Gastroesophageal sphincter (tissue), 4 donors: ENCODE measurements around the gene KCNQ4. TPM values are rescaled to one million over a fixed set of nuclear protein-coding genes. Genes with fewer than 3 reads are reported as not detected.

Experiments used
- ATAC-seq: fragments of 150-250 bp; one replicate; pipeline ENCODE4 v1.9.1; 2016; ENCODE audit warnings: mild to moderate bottlenecking, moderate library complexity
- H3K27ac ChIP-seq, 4 donors: fragments of 200-600 bp; sonication (generic) in 3 of 4; 1 replicate in 3 of 4; 2 replicates in 1 of 4; pipeline ENCODE4 v1.5.1; 2016 to 2019
- H3K27me3 ChIP-seq: fragments of 200-600 bp; sonication (generic); one replicate; pipeline ENCODE4 v1.5.1; 2019
- H3K36me3 ChIP-seq, 2 donors: fragments of 200-600 bp; sonication (generic); one replicate each; pipeline ENCODE4 v1.5.1; 2019; ENCODE audit warnings: control low read depth in 1 of 2
- H3K4me1 ChIP-seq, 3 donors: fragments of 200-600 bp; sonication (generic); 1 replicate in 2 of 3; 2 replicates in 1 of 3; pipeline ENCODE4 v1.5.1; 2016 to 2019; ENCODE audit warnings: control low read depth in 2 of 3
- H3K4me3 ChIP-seq, 2 donors: fragments of 200-600 bp; sonication (generic); one replicate each; pipeline ENCODE4 v1.5.1; 2019; ENCODE audit warnings: mild to moderate bottlenecking in 1 of 2, moderate library complexity in 1 of 2
- H3K9me3 ChIP-seq, 3 donors: fragments of 200-600 bp; sonication (generic); one replicate each; pipeline ENCODE4 v1.5.1; 2017 to 2019; ENCODE audit warnings: control low read depth in 2 of 3
- CTCF ChIP-seq, 4 experiments: fragments of 200-600 bp in 2 of 4; fragments of 450-650 bp in 2 of 4; sonication (generic) in 1 of 4; IDR thresholded peaks; one replicate each; pipeline ENCODE4 v1.5.1; 2017 to 2019; ENCODE audit warnings: antibody characterized with exemption in 4 of 4, mild to moderate bottlenecking in 2 of 4, moderate library complexity in 2 of 4
- EP300 ChIP-seq: sonication (generic); formaldehyde crosslinking; IDR thresholded peaks from one replicate; pipeline ENCODE4 v1.6.1; 2017; ENCODE audit warnings: antibody characterized with exemption, mild to moderate bottlenecking
- POLR2A ChIP-seq, 2 donors: fragments of 450-650 bp; IDR thresholded peaks; one replicate each; pipeline ENCODE4 v1.6.1; 2017; ENCODE audit warnings: antibody characterized with exemption in 2 of 2, mild to moderate bottlenecking in 2 of 2, moderate library complexity in 1 of 2
- POLR2AphosphoS5 ChIP-seq: sonication (generic); formaldehyde crosslinking; IDR thresholded peaks from one replicate; pipeline ENCODE4 v1.6.1; 2017; ENCODE audit warnings: antibody characterized with exemption
- WGBS, 2 donors: methylation state at CpG; one replicate each; pipeline ENCODE4 v1.1.5; 2018; ENCODE audit warnings: low coverage in 1 of 2; 5-methylcytosine and 5-hydroxymethylcytosine counted together
- total RNA-seq, 4 donors: library from RNA; depleted of rRNA; stranded (reverse); fragments of >200 nt; gene quantifications; one replicate each; pipeline ENCODE4 v1.1.0, GENCODE V29; 2016

KCNQ4 gene
- total RNA-seq, 4 donors from 2014 or later = 6.1 to 25.5 (median 10.2) TPM

DNA sequence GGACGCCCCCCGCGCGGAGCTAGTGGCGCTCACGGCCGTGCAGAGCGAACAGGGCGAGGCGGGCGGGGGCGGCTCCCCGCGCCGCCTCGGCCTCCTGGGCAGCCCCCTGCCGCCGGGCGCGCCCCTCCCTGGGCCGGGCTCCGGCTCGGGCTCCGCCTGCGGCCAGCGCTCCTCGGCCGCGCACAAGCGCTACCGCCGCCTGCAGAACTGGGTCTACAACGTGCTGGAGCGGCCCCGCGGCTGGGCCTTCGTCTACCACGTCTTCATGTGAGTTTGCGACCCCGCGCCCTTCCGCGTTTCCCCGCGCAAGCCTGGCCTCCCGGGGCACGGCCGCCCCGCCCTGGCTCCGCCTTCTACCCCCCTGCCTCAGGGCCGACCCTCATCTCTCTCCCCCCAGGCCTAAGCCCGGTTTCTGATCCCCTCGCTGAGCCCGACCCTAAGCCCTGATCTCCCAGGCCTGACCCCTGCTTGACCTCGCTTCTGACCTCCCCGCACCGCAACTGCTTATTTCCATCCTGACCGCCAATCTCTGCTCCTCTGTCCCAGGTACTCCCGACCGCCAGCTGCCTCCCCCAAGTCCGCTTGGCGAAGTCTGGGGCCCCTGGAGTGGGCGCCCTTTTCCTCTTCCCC lies 669 bp downstream of the KCNQ4 start:
- H3K4me1 ChIP-seq = peaks cover 0 to 72% (median 22%) of the 10 kb centered on the region in 3 donors
- ATAC-seq = peak; percentile 21
- peak overlapping the region; percentile 77 to 94 (median 91) for H3K27ac ChIP-seq
- H3K27me3 ChIP-seq = no peaks in the 10 kb centered on the region
- H3K9me3 ChIP-seq = no peaks in the 10 kb centered on the region
- 9% methylated on average over 6 of the region's 63 CpGs; no CpG with 5 or more reads in 1 of the 2 donors for WGBS, 2 donors
- H3K4me3 ChIP-seq = peak overlapping the region; percentile 66 to 76
- TF ChIP-seq CTCF (IDR thresholded peaks at IDR 0.05) (no peak), EP300 (no peak), POLR2AphosphoS5 (no peak), POLR2A (IDR thresholded peaks at IDR 0.05) (peak; percentile 4 to 27)
- no peaks in the 10 kb centered on the region for H3K36me3 ChIP-seq

- peak in 1 of 2 donors; percentile 1 for TF ChIP-seq POLR2A (IDR thresholded peaks at IDR 0.05)
- TF ChIP-seq EP300 = no peak
- Histone ChIP-seq H3K9me3 (no peaks in the 10 kb centered on the region), H3K36me3 (no peaks in the 10 kb centered on the region), H3K4me1 (peaks cover 0 to 77% (median 24%) of the 10 kb centered on the region in 3 donors), H3K27ac (peak overlapping the region; percentile 77 to 94 (median 91)), H3K27me3 (no peaks in the 10 kb centered on the region), H3K4me3 (peak overlapping the region; percentile 66 to 76)
- 14% methylated on average over 8 of the region's 10 CpGs; no CpG with 5 or more reads in 1 of the 2 donors for WGBS, 2 donors
- ATAC-seq = no peak
These were observed 1.2 kb downstream of the KCNQ4 start for GRCh38 chr1:40784771-40785151.

DNA sequence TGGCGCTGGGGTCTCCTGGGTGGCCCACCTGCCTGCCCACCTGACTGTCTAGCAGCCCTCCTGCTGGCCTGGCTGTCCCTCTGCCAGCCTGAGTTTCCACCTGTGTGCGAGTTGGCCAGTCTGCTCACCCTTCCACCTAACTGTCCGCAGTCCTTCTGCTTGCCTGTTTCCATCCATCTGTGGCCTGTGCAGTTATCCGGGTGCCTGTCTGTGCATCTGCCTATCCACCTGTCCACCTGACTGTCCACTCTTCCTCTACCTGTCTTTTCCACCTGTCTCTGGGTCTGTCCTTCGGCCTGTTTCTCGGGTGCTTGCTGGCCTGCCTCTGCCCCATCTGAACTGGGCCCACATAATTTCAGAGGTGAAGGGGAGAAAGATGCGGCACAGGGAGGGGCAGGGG lies 1.9 kb downstream of the KCNQ4 start:
- H3K9me3 ChIP-seq = no peaks in the 10 kb centered on the region
- peaks cover 0 to 84% (median 31%) of the 10 kb centered on the region in 3 donors for H3K4me1 ChIP-seq
- 83% methylated on average over 1 of the region's 7 CpGs; no CpG with 5 or more reads in 1 of the 2 donors for WGBS, 2 donors
- H3K27me3 ChIP-seq = no peaks in the 10 kb centered on the region
- TF ChIP-seq POLR2AphosphoS5 = no peak
- TF ChIP-seq POLR2A (IDR thresholded peaks at IDR 0.05) = no peak
- TF ChIP-seq CTCF (IDR thresholded peaks at IDR 0.05) = no peak
- TF ChIP-seq EP300 = no peak
- H3K27ac ChIP-seq = peak overlapping the region; percentile 77 to 94 (median 91)
- H3K4me3 ChIP-seq = peak overlapping the region; percentile 66 to 76
- ATAC-seq = no peak
- H3K36me3 ChIP-seq = no peaks in the 10 kb centered on the region

DNA sequence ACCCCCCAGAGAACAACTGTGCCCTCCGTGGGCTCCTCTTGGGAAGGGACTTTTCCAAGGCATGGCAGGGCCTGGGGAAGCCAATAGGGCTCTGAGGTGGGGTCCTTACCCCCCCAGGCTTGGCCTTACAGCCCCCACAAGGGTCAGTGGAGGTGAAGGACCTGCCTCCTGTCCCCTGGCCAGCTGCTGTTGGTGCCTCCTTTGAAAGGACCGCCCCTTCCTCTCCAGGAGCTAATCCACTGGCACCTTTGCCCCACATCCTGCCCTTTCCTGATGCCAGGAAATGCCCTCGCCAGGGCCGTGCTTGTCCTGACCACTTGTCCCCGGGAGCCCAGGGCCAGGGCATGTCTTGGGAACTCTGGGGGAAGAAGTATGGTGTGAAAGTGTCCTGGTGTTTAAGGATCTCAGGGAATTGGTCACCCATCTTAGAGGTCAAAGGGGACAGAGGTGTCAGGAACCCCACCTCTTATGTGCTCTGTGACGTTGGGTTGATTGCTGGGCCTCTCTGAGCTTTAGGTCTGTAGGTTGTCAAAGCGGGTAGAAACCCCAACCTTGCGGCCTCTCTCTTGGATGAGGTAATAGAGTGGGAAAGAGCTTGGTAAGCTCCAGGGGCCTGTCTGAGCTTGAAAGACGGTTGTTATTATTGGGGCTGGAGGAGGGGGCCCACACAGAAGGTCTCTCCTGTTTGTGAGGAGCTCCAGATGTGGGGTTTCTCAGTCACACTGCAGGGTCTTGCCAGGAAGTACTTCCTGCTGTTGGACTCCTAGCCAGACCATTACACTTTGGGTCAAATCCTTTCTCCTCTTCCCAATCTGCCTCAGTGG lies 2.8 kb downstream of the KCNQ4 start:
- no peak for TF ChIP-seq POLR2A (IDR thresholded peaks at IDR 0.05)
- TF ChIP-seq POLR2AphosphoS5 = no peak
- TF ChIP-seq EP300 = no peak
- no peak for TF ChIP-seq CTCF (IDR thresholded peaks at IDR 0.05)
- Histone ChIP-seq H3K9me3 (no peaks in the 10 kb centered on the region), H3K4me3 (no peak overlapping the region), H3K4me1 (peaks cover 0 to 93% (median 33%) of the 10 kb centered on the region in 3 donors), H3K36me3 (no peaks in the 10 kb centered on the region), H3K27ac (peak overlapping the region in 3 of 4 donors; percentile 90 to 94 (median 92)), H3K27me3 (no peaks in the 10 kb centered on the region)
- WGBS, 2 donors = 43 to 59% methylated on average over 2 to 3 of the region's 9 CpGs
- no peak for ATAC-seq

- ATAC-seq = no peak
- TF ChIP-seq EP300 (no peak), POLR2AphosphoS5 (no peak), CTCF (IDR thresholded peaks at IDR 0.05) (no peak), POLR2A (IDR thresholded peaks at IDR 0.05) (no peak)
- Histone ChIP-seq H3K27me3 (no peaks in the 10 kb centered on the region), H3K36me3 (no peaks in the 10 kb centered on the region), H3K4me3 (no peak overlapping the region), H3K4me1 (peaks cover 0 to 93% (median 35%) of the 10 kb centered on the region in 3 donors), H3K27ac (peak overlapping the region in 3 of 4 donors; percentile 90 to 94 (median 92)), H3K9me3 (no peaks in the 10 kb centered on the region)
- WGBS, 2 donors = 74% methylated on average over 4 of the region's 9 CpGs; no CpG with 5 or more reads in 1 of the 2 donors
These were observed 3.6 kb downstream of the KCNQ4 start for GRCh38 chr1:40786995-40787705.
